Measurements from ENCODE around the gene ITPR1.

The ITPR1 gene

DNA sequence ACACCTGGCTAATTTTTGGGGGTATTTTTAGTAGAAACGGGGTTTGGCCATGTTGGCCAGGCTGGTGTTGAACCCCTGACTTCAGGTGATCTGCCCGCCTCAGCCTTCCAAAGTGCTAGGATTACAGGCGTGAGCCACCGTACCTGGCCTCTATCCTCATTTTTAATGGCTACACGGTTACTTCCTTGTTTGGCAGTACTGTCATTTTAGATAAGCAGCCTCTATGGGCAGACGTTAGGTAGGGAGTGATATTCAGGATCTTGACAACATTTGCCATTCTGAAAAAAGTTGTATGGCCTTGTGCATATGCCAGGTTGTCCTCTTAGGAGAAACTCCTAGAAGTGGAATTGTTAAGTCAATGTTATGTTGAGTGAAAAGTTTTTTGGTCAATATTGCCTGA, 141.7 kb downstream of the ITPR1 start:
- no peak for TF ChIP-seq SUZ12 (IDR thresholded peaks at IDR 0.05; ENCODE audit: extremely low read depth, insufficient read depth, insufficient read length)
- no peaks in the 10 kb centered on the region for H3K4me1 ChIP-seq (ENCODE audit: insufficient read depth, insufficient read length)
- no peak for DNase-seq (ENCODE audit: low read depth, low spot score)

DNA sequence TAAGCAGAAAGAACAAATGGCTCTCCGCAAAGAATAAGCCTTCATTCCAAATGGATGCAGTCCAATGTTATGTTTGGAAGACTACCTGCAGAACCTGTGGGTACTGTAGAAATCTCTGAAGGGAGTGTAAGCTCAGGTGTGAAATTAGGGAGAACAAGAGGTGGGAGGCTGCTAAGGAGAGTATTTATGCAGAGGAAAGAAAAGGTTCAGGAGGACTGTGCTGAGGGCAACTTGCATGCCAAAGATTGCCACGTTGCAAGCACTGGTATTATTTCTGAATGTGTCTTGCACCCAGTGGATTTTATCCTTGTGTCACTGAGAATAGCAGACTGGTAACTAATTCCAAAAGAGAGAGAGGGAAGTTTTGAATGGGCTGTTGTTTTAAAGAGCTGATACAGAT, 144.1 kb downstream of the ITPR1 start:
- Histone ChIP-seq H3K4me1 (ENCODE audit: insufficient read depth, insufficient read length) (no peaks in the 10 kb centered on the region), H3K9me3 (ENCODE audit: insufficient read depth, low read length) (no peaks in the 10 kb centered on the region), H3K27me3 (ENCODE audit: insufficient read depth, insufficient read length) (no peaks in the 10 kb centered on the region), H3K9ac (ENCODE audit: insufficient read length, low read depth) (no peak overlapping the region), H3K4me3 (ENCODE audit: insufficient read length, low read depth) (no peak overlapping the region), H3K36me3 (ENCODE audit: insufficient read depth, insufficient read length, low read length) (no peaks in the 10 kb centered on the region)
- TF ChIP-seq SUZ12 (IDR thresholded peaks at IDR 0.05; ENCODE audit: extremely low read depth, insufficient read depth, insufficient read length) (no peak), YY1 (IDR thresholded peaks at IDR 0.05; ENCODE audit: insufficient read depth, insufficient read length) (no peak), ZNF274 (IDR thresholded peaks at IDR 0.05; ENCODE audit: low read depth, low read length) (no peak)
- no peak for DNase-seq (ENCODE audit: low read depth, low spot score)

More for the DNA sequence above, 141.7 kb downstream of the ITPR1 start:
- Histone ChIP-seq H3K4me3 (ENCODE audit: insufficient read length, low read depth) (no peak overlapping the region), H3K9me3 (ENCODE audit: insufficient read depth, low read length) (no peaks in the 10 kb centered on the region), H3K27me3 (ENCODE audit: insufficient read depth, insufficient read length) (no peaks in the 10 kb centered on the region), H3K9ac (ENCODE audit: insufficient read length, low read depth) (no peak overlapping the region), H3K36me3 (ENCODE audit: insufficient read depth, insufficient read length, low read length) (no peaks in the 10 kb centered on the region)

DNA sequence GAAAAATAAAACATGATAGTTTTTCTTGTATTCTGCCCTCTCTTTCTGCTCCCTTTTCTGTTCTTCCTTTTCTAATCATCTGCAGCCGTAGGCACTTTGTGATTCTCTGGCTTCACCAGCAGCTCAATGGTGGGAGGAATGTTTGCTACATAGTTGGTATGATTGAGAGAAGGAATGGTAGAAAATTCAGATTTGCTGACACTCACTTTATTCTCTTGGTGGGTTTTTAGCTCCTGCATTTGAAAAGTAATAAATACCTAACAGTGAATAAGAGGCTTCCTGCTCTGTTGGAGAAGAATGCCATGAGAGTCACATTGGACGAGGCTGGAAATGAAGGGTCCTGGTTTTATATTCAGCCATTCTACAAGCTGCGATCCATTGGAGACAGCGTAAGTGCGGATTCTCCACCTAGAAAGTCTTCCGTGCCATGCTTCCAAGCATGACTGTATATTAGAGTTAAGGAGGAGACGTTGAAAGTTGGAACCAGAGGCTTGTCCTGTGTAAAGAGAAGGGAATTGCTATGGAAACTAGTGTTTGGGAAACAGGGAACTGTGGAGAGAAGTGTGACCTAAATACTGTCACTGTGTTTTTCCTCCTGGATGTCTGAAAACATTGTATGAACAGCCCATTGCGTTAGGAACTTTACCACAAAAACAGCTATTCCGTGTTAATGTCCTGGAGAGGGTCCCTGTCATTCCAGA, 148.9 kb downstream of the ITPR1 start:
- Histone ChIP-seq H3K36me3 (ENCODE audit: insufficient read depth, insufficient read length, low read length) (peaks cover 6% of the 10 kb centered on the region), H3K9me3 (ENCODE audit: insufficient read depth, low read length) (no peaks in the 10 kb centered on the region), H3K9ac (ENCODE audit: insufficient read length, low read depth) (no peak overlapping the region), H3K27me3 (ENCODE audit: insufficient read depth, insufficient read length) (no peaks in the 10 kb centered on the region), H3K4me1 (ENCODE audit: insufficient read depth, insufficient read length) (no peaks in the 10 kb centered on the region), H3K4me3 (ENCODE audit: insufficient read length, low read depth) (no peak overlapping the region)
- DNase-seq (ENCODE audit: low read depth, low spot score): no peak
- TF ChIP-seq ZNF274 (IDR thresholded peaks at IDR 0.05; ENCODE audit: low read depth, low read length): no peak
- TF ChIP-seq YY1 (IDR thresholded peaks at IDR 0.05; ENCODE audit: insufficient read depth, insufficient read length): no peak
- no peak for TF ChIP-seq SUZ12 (IDR thresholded peaks at IDR 0.05; ENCODE audit: extremely low read depth, insufficient read depth, insufficient read length)

DNA sequence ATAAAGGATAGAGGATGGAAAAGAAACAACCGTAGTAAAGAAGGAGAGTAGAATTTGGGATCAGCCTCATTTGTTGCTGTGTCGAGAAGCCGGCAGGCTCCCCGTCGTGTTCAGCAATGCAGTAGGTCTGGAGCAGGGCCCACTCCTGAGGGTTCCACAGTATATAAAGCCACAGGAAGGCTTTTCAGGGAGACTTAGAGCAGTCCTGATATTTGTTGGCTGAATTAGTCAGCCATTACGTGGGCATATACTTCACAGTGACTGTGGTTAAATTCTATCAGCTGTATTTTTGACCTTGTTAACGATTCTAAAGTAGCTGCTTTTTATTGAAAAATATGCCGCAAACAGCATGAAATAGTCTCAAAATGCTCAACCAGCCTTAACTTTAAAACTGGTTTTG, 149.5 kb downstream of the ITPR1 start:
- H3K36me3 ChIP-seq (ENCODE audit: insufficient read depth, insufficient read length, low read length): peaks cover 6% of the 10 kb centered on the region
- H3K9ac ChIP-seq (ENCODE audit: insufficient read length, low read depth): no peak overlapping the region
- DNase-seq (ENCODE audit: low read depth, low spot score): no peak
- H3K27me3 ChIP-seq (ENCODE audit: insufficient read depth, insufficient read length): no peaks in the 10 kb centered on the region
- TF ChIP-seq YY1 (IDR thresholded peaks at IDR 0.05; ENCODE audit: insufficient read depth, insufficient read length): no peak
- no peak for TF ChIP-seq SUZ12 (IDR thresholded peaks at IDR 0.05; ENCODE audit: extremely low read depth, insufficient read depth, insufficient read length)
- TF ChIP-seq ZNF274 (IDR thresholded peaks at IDR 0.05; ENCODE audit: low read depth, low read length): no peak
- no peaks in the 10 kb centered on the region for H3K4me1 ChIP-seq (ENCODE audit: insufficient read depth, insufficient read length)
- no peaks in the 10 kb centered on the region for H3K9me3 ChIP-seq (ENCODE audit: insufficient read depth, low read length)
- no peak overlapping the region for H3K4me3 ChIP-seq (ENCODE audit: insufficient read length, low read depth)

DNA sequence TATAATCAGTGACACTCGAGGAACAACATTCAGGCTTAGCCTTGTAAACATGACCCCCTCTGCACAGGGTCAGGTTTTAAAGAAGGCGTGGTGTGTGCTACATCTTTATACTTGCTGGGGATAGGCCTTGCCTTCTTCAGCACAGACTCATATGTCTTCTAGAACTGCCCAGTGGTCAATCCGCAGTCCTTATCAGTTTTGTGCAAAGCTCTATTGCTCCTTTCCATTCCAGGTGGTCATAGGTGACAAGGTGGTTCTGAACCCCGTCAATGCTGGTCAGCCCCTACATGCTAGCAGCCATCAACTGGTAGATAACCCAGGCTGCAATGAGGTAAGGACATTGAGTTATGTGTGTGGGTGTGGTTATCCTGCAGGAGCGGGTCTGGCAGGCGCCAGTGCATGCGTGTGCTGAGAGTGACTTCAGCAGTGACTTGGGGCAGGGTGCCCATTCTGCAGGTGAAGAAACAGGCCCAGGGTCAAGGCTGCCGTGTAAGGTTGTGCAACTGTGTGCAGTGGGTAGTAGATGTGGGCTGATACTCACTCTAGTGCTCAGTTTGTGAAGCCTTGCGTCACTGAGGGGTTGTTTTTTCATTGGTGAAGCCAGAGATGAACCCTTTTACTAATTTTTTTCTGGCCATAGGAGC, 150.9 kb downstream of the ITPR1 start:
- Histone ChIP-seq H3K27me3 (ENCODE audit: insufficient read depth, insufficient read length) (no peaks in the 10 kb centered on the region), H3K9ac (ENCODE audit: insufficient read length, low read depth) (no peak overlapping the region), H3K36me3 (ENCODE audit: insufficient read depth, insufficient read length, low read length) (peaks cover 6% of the 10 kb centered on the region), H3K9me3 (ENCODE audit: insufficient read depth, low read length) (no peaks in the 10 kb centered on the region), H3K4me3 (ENCODE audit: insufficient read length, low read depth) (no peak overlapping the region), H3K4me1 (ENCODE audit: insufficient read depth, insufficient read length) (no peaks in the 10 kb centered on the region)
- DNase-seq (ENCODE audit: low read depth, low spot score): no peak
- no peak for TF ChIP-seq SUZ12 (IDR thresholded peaks at IDR 0.05; ENCODE audit: extremely low read depth, insufficient read depth, insufficient read length)
- no peak for TF ChIP-seq YY1 (IDR thresholded peaks at IDR 0.05; ENCODE audit: insufficient read depth, insufficient read length)
- no peak for TF ChIP-seq ZNF274 (IDR thresholded peaks at IDR 0.05; ENCODE audit: low read depth, low read length)

DNA sequence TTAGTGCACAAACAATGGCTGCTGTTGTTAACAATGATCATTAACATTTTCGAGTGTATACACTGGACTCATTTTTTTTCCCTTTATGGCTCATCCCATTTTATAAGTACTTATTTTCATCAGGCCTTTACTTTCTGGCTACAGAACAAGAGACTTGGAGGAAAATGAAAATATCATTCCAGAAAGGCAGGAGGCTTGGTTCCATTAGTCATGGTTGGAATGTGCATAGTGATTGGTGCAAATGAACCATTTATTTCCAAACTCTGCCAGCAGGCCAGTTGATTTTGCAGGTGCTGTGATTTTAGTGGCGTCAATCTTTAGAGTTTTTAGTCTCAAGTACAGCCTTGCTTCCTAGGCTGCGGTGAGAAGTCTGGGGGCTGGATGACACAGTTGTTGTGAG, 151.8 kb downstream of the ITPR1 start:
- no peak overlapping the region for H3K9ac ChIP-seq (ENCODE audit: insufficient read length, low read depth)
- no peaks in the 10 kb centered on the region for H3K9me3 ChIP-seq (ENCODE audit: insufficient read depth, low read length)
- H3K27me3 ChIP-seq (ENCODE audit: insufficient read depth, insufficient read length): no peaks in the 10 kb centered on the region
- no peak for TF ChIP-seq SUZ12 (IDR thresholded peaks at IDR 0.05; ENCODE audit: extremely low read depth, insufficient read depth, insufficient read length)
- TF ChIP-seq YY1 (IDR thresholded peaks at IDR 0.05; ENCODE audit: insufficient read depth, insufficient read length): no peak
- no peak for TF ChIP-seq ZNF274 (IDR thresholded peaks at IDR 0.05; ENCODE audit: low read depth, low read length)
- H3K4me3 ChIP-seq (ENCODE audit: insufficient read length, low read depth): no peak overlapping the region
- H3K36me3 ChIP-seq (ENCODE audit: insufficient read depth, insufficient read length, low read length): peaks cover 6% of the 10 kb centered on the region
- DNase-seq (ENCODE audit: low read depth, low spot score): no peak
- no peaks in the 10 kb centered on the region for H3K4me1 ChIP-seq (ENCODE audit: insufficient read depth, insufficient read length)

DNA sequence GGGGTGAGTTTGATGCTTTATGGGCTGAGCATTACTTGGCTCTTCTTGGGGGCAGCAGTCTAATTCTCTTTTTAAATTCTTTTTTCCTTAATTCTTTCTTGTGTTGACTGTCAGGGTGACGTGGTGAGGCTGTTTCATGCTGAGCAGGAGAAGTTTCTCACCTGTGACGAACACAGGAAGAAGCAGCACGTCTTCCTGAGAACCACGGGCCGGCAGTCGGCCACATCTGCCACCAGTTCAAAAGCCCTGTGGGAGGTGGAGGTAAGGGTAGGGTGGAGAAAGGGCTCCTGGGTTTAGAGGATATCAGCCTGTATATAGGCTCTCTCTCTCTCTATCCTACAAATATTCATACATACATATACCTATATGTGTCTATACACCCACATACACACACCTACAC, 152.3 kb downstream of the ITPR1 start:
- Histone ChIP-seq H3K9me3 (ENCODE audit: insufficient read depth, low read length) (no peaks in the 10 kb centered on the region), H3K27me3 (ENCODE audit: insufficient read depth, insufficient read length) (no peaks in the 10 kb centered on the region), H3K9ac (ENCODE audit: insufficient read length, low read depth) (no peak overlapping the region), H3K36me3 (ENCODE audit: insufficient read depth, insufficient read length, low read length) (peaks cover 6% of the 10 kb centered on the region), H3K4me3 (ENCODE audit: insufficient read length, low read depth) (no peak overlapping the region), H3K4me1 (ENCODE audit: insufficient read depth, insufficient read length) (no peaks in the 10 kb centered on the region)
- no peak for DNase-seq (ENCODE audit: low read depth, low spot score)
- TF ChIP-seq SUZ12 (IDR thresholded peaks at IDR 0.05; ENCODE audit: extremely low read depth, insufficient read depth, insufficient read length) (no peak), YY1 (IDR thresholded peaks at IDR 0.05; ENCODE audit: insufficient read depth, insufficient read length) (no peak), ZNF274 (IDR thresholded peaks at IDR 0.05; ENCODE audit: low read depth, low read length) (no peak)
